SIG-M5 treated with dmso at 0.1 percent for 504 hours (cell line): Measurements from ENCODE around the gene KLC3.
"Not testable (repeated sequence)": the region's sequence is repeated elsewhere in the genome, so short reads cannot be mapped to it uniquely, and the experiment has no call there.

Experiments
- DNase-seq: peaks from one replicate; lab custom pipeline; 2025; ENCODE audit not compliant: unreplicated experiment; lab: John Stamatoyannopoulos, UW

KLC3 gene

GRCh38 chr19:45340232-45340898 lies at the start of gene KLC3:
Gene KLC3 (plus strand): TSS chr19:45340750. CDS start chr19:45345542, 4,792 bp downstream.
- DNase-seq, result no peak

- DNase-seq, result no peak
These were observed 48.7 kb upstream of the KLC3 start for GRCh38 chr19:45291834-45292233.

GRCh38 chr19:45293682-45294081 lies 46.9 kb upstream of the KLC3 start:
- DNase-seq, result no peak

GRCh38 chr19:45294291-45295029 lies 46.1 kb upstream of the KLC3 start:
- no peak for DNase-seq

GRCh38 chr19:45295873-45296272 lies 44.7 kb upstream of the KLC3 start:
- DNase-seq, result no peak

- DNase-seq, result peak; percentile 74
These were observed 44.2 kb upstream of the KLC3 start for GRCh38 chr19:45296355-45296754.

- no peak for DNase-seq
These were observed 42.9 kb upstream of the KLC3 start for GRCh38 chr19:45297674-45298073.

- no peak for DNase-seq
These were observed 42.3 kb upstream of the KLC3 start for GRCh38 chr19:45298264-45298663.

- no peak for DNase-seq
These were observed 40.8 kb upstream of the KLC3 start for GRCh38 chr19:45299719-45300118.

GRCh38 chr19:45302416-45302815 lies 38.1 kb upstream of the KLC3 start:
- no peak for DNase-seq

- DNase-seq, result no peak
These were observed 37.1 kb upstream of the KLC3 start for GRCh38 chr19:45303269-45304060.

GRCh38 chr19:45304141-45304926 lies 36.2 kb upstream of the KLC3 start:
- DNase-seq, result no peak

GRCh38 chr19:45305007-45305406 lies 35.5 kb upstream of the KLC3 start:
- no peak for DNase-seq

GRCh38 chr19:45305421-45305820 lies 35.1 kb upstream of the KLC3 start:
- DNase-seq, result no peak

- no peak for DNase-seq
These were observed 34.5 kb upstream of the KLC3 start for GRCh38 chr19:45306040-45306439.

GRCh38 chr19:45306518-45307027 lies 34.0 kb upstream of the KLC3 start:
- DNase-seq, result no peak

GRCh38 chr19:45307361-45307760 lies 33.2 kb upstream of the KLC3 start:
- DNase-seq, result no peak

GRCh38 chr19:45309322-45309721 lies 31.2 kb upstream of the KLC3 start:
- DNase-seq, result not testable (repeated sequence)

GRCh38 chr19:45311621-45312020 lies 28.9 kb upstream of the KLC3 start:
- DNase-seq, result no peak

- not testable (repeated sequence) for DNase-seq
These were observed 28.3 kb upstream of the KLC3 start for GRCh38 chr19:45312285-45312684.
